GM21381 (cell line): ENCODE data around the gene PPTC7.
"Not testable (repeated sequence)": the region's sequence is repeated elsewhere in the genome, so short reads cannot be mapped to it uniquely, and the experiment has no call there.

Experiments
- ATAC-seq: cut with Tn5 transposase; IDR thresholded peaks from one replicate; pipeline ENCODE4 v1.9.1; 2021; ENCODE audit warnings: mild to moderate bottlenecking, moderate library complexity; ENCODE audit not compliant: unreplicated experiment

The PPTC7 gene

GRCh38 chr12:110587102-110587501 lies 4.0 kb upstream of the PPTC7 start:
- ATAC-seq: not testable (repeated sequence)

DNA sequence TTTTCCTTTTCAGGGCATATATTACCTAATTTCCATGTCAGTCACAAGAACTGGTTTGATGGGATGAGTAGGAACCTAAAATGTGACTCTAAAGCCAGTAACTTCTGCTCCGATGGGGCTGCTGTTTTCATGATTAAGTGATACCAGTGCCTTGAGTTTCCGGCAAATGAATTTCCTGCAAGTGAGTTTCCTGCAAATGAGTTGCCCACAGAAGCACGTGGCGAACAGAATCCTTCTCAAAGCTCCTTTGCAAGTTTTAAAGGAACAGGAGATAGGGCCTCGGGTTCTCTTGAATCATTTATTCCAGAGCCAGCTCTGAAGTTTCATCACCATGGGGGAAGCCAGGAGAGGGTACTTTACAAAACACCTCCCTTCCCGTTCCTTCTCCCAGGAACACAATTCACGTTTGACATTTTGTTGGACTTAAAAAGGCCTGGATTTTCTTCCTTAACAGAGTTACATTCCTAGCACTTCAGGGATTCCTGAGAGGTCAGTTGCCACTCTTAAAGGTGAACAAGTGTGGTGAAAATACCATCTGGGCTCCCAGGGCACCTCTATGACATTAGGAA lies 2.2 kb upstream of the PPTC7 start:
- ATAC-seq: no peak

- peak; percentile 43 for ATAC-seq
Measured at GRCh38 chr12:110582276-110583136, 612 bp downstream of the PPTC7 start.

GRCh38 chr12:110581931-110582275 lies 1.2 kb downstream of the PPTC7 start:
- no peak for ATAC-seq

DNA sequence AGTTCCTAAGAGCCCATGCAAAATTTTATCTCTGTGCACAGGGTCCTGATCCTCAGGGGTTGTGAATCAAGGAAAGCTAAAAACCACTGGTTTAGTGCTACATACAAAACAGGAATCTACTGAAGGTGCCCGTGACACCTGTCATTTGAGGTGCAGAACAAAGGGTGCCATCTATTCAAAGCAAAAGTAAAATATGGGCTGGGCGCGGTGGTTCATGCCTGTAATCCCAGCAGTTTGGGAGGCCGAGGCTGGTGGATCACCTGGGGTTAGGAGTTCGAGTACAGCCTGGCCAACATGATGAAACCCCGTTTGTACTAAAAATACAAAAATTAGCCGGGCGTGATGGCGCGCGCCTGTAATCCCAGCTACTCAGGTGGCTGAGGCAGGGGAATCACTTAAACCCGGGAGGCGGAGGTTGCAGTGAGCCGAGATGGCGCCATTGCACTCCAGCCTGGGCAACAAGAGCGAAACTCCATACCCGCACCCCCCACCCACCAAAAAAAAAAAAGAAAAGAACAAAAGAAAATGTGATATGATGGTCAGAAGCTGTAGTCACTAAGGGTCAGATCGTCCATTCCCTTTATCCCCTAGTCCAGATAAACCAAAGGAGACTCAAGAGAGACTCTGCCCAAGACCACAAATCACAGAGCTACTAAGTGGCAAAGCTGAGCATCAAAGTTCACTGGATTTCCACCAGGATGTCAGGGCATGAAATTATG lies 3.4 kb downstream of the PPTC7 start:
- no peak for ATAC-seq

DNA sequence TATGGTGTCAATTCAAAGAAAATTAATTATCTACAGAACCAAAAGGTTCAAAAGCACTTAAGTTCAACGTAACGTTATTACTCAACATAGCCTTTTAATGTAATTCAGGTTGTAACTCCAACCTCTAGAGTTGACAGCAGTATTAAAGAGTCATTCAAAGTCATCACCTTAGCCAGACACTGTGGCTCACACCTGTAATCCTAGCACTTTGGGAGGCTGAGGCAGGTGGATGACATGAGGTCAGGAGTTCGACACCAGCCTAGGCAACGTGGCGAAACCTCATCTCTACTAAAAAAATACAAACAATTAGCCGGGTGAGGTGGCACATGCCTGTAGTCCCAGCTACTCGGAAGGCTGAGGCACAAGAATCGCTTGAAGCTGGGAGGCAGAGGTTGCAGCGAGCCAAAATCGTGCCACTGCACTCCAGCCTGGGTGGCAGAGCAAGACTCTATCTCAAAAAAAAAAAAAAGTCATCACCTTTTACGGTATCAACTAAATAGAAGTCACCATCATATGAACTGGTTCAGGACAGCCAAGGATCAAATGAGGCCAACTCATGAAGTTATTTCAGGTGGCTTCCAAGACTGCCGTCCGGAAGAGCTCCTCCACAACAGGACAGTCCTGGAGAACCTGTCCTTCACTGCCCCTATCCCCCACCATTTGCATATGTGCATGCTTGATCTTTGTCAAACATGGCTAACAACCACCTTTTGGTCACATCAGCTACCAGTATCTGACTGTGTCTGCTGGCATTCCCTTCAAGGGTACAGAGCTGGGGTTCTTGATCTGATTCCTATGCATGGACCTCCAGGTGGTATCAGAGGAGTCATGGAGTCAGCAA lies 4.2 kb downstream of the PPTC7 start:
- ATAC-seq: no peak

- ATAC-seq: no peak
Measured at GRCh38 chr12:110577864-110578693, 5.0 kb downstream of the PPTC7 start.

- no peak for ATAC-seq
Measured at GRCh38 chr12:110576504-110576903, 6.6 kb downstream of the PPTC7 start.

- ATAC-seq: no peak
Measured at GRCh38 chr12:110575326-110575725, 7.8 kb downstream of the PPTC7 start.

DNA sequence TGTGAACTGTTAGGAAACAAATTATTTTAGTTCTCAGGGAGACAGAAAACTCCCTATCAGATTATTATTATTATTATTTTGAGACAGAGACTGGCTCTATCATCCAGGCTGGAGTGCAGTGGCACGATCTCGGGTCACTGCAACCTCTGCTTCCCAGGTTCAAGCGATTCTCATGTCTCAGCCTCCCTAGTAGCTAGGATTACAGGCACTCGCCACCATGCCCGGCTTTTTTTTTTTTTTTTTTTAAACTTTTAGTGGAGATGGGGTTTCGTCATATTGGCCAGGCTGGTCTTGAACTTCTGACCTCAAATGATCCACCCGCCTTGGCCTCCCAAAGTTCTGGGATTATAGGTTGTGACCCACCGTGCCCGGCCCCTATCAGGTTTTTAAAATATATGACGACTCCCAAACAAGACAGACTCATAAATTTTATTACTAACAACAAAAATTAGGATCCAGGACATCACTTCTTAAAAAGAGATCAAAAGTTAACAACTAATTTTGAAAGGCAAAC lies 8.3 kb downstream of the PPTC7 start:
- not testable (repeated sequence) for ATAC-seq

GRCh38 chr12:110574044-110574443 lies 9.1 kb downstream of the PPTC7 start:
- no peak for ATAC-seq

DNA sequence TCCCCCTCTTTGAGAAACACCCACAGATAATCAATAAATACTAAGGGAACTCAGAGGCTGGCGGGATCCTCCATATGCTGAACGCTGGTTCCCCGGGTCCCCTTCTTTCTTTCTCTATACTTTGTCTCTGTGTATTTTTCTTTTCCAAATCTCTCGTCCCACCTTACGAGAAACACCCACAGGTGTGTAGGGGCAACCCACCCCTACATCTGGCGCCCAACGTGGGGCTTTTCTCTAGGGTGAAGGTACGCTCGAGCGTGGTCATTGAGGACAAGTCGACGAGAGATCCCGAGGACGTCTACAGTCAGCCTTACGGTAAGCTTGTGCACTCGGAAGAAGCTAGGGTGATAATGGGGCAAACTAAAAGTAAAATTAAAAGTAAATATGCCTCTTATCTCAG lies 12.3 kb downstream of the PPTC7 start:
- ATAC-seq: not testable (repeated sequence)

DNA sequence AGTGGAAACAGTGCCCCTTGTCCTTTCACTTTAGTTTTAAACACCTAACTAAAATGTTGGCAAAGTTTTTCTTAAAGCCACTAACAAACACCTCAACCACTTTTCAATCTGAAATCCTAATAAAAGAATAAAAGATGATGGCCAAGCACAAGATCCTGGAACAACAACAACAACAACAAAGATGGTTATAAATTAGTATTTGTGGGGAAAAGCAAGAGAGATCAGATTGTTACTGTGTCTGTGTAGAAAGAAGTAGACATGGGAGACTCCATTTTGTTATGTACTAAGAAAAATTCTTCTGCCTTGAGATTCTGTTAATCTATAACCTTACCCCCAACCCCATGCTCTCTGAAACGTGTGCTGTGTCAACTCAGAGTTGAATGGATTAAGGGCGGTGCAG lies 13.3 kb downstream of the PPTC7 start:
- ATAC-seq: not testable (repeated sequence)

DNA sequence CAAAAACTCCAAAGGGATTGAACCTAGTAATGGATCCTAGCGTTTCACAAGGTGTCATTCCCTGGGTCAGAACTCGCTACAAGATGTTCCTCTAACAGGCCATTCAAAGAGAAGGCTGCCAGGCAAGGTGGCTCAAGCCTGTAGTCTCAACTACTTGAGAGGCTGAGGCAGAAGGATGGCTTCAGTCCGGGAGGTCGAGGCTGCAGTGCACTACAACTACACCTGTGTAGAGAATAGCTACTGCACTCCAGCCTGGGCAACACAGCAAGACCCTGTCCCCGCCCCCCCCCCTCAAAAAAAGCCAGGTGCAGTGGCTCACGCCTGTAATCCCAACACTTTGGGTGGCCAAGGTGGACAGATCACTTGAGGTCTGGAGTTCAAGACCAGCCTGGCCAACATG lies 14.4 kb downstream of the PPTC7 start:
- no peak for ATAC-seq

DNA sequence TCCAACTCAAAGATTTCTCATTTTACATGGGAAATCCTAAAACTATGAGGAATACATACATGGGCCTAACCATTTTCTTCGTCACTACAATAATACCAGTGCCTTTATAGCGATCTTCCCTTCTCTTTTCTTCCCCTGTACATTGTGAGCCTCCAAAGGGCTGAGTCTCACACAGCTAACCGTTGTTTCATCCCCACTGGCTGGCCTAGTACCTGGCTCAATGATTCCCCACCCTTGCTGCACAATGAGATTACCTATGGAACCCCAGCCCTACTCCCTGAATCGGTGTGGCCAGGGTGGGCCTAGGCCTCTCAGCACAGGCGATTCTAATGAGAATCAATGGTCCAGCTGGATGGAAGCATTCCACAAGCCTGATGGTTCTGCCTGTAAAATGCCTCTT lies 16.1 kb downstream of the PPTC7 start:
- ATAC-seq: no peak

DNA sequence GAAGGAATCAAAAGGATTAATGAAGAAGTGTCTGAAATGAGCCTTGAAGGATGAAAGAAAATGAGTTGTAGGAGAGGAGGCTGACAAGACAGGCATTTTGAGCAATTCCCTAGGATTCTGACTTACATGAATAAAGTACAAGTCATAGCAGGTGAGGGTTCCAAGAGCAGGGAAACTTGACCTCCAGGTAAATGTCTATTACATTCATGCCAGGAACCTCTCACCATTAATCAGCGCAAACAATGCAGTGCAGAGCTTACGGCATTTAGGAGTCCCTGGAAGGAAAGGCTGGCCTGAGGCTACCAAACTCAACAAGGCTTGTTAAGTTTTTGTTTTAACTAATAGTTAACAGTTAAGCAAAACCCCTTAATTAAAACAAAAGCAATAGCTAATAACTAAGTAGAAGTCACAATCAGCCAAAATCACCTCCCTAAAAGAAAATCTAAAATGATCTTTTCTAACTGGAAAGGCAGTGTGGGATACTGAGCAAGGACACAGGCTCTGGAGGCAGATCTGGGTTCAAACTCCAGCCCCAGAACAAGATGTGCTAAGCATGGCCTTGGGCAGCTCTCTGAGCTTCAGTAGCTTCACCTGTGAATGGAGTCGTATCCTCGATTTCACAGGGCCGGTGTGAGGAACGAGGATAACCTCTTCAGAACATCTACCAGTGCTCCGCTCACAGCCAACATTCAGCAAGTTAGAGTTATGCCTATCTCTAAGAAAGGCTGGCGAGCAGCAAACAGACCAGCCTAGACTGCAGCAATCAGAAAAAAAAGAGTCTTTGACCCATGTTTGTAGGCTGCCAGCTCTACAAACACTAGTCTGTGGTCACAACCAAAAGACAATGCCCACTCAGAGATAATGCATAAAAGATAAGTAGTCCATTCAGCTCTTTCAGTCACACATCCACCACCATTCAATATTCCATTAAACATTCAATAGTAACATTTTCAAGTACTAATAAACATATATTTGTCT lies 16.9 kb downstream of the PPTC7 start:
- ATAC-seq: no peak

GRCh38 chr12:110564471-110564991 lies 18.6 kb downstream of the PPTC7 start:
- ATAC-seq: no peak

- ATAC-seq: no peak
Measured at GRCh38 chr12:110563702-110564470, 19.2 kb downstream of the PPTC7 start.
